GM08714 (cell line): Measurements from ENCODE around the gene PAN3.

Experiments used
- H3K4me3 ChIP-seq: fragments of 200-500 bp; sonication (Bioruptor generic); 2 replicates; pipeline ENCODE4 v1.5.1; 2014; ENCODE audit warnings: mild to moderate bottlenecking, low read length, inconsistent platforms
- ZNF274 ChIP-seq: IDR thresholded peaks from 2 replicates; pipeline ENCODE4 v1.6.1; 2012; ENCODE audit warnings: mild to moderate bottlenecking, low read depth, low read length

Gene PAN3

DNA sequence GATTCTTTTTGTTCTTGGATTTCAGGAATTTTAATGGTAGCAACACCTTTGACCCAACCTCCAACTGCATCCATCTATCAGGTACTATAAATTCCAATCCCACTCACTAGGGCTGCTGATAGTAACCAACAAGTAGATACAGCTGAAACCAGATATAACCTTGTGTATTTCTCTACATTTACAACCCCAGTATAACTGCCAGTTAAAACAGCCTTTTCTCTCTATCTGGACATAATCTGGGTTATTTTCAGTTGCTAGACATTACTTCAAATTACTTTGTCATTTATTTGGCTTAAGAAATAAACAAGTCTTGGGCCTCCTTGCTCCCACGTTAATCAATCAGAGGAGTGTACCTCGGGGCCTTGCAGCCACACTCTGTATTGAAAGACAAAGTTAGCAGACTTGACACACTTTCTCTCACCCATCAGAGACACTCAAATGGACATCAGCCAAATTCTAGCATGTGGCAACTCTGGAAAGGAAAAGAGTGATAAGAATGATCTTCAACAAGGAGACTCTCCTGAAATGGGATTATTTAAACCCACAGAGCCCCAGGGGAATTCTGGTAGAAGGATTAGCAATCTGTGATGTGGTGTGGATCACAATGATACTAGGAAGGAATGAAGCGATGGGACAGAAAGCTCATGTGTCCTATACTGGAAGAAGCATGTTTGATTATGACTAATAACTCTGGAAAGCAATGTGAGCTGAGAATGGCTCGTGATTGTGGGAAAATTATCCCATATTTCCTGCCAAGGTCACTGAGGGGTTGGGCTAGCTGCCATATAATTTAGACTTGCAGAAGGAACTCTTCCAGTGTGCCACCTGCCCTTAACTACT, 199.0 kb downstream of the PAN3 start:
- no peak overlapping the region for H3K4me3 ChIP-seq
- no peak for TF ChIP-seq ZNF274

DNA sequence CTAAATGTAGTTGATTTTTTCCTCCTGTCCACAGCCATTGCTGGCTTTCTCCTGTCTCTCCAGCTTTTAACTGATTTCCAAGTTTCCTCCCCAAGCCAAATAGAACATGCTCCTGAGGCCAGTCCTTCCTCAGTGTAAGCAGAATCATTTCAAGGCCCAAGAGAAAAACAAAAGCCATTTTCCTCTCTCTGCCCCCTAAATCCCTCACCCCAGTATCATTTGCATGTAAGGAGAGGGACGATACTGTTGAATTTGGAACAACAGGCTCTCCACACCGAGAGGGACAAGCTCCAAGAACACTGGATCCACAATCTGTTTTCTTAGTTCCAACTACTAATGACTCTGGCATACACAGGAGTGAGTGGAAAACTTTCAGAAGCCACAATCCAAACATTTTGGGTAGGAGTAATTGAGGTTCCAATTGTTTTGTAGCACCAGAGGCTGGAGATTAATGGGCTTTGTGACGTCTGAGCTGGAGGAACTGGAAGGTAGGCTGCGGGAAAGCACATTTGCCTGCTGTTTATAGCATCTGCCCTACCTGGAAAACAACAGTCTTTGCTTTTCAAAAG, 199.7 kb downstream of the PAN3 start:
- no peak overlapping the region for H3K4me3 ChIP-seq
- no peak for TF ChIP-seq ZNF274

DNA sequence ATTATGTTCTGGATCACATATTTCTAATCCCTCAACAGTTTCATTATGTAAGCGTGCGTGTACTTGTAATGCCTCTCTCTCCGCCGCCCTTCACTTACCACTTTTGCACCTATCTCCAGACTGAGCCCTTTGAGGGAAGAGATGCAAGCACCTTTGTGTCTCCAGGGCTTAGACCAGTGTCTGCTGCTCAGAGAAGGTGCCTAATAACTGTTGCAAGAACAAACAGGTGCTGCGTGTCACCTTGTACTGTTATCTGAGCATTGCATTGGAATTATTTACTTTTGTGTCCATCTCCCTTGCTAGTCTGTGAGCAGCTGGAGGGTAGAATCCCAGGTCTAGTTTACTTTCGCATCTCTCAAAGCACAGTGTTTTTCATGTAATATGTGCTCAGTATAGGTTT, 200.4 kb downstream of the PAN3 start:
- no peak for TF ChIP-seq ZNF274
- no peak overlapping the region for H3K4me3 ChIP-seq

DNA sequence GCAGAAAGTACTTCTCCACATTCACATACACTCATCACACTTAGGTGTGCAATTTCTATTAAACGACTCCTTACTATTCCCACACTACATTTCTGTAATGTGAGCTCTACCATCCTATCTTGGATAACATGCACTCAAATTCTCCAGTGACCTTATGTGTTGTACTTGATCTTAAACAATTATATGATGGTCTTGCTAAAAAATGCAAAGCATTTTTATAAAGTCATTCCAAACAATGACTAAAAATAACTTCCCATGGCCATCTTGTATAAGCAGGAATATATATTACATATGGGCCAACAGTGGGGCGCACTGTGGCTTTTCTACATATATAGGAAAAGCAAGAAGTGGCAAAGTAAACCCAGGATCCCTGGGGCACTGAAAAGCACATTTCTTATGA, 201.1 kb downstream of the PAN3 start:
- no peak overlapping the region for H3K4me3 ChIP-seq
- TF ChIP-seq ZNF274 = no peak

DNA sequence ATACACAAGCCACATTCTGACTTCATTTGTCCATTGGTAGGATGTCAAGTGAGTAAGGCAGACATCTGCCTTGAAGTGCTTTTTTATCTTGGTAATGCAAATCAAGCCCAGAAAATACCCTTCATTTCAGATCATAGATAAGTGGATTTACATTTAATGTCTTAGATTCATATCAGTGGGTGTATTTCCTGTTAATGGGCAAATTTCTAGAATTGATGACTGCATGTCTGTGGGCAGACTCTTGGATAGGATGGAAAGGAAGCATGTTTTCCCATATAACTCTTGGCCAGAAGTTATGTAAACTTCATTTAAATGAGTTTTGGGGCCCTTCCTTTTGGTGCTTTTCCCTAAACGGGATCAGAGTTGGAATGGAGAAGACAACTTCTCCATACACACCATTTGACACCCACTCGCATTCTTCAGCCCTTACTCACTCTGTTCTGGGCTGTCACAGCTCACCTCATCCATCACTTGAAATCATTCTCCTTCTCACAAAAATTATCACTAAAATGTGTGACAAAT, 202.0 kb downstream of the PAN3 start:
- TF ChIP-seq ZNF274 = no peak
- no peak overlapping the region for H3K4me3 ChIP-seq

DNA sequence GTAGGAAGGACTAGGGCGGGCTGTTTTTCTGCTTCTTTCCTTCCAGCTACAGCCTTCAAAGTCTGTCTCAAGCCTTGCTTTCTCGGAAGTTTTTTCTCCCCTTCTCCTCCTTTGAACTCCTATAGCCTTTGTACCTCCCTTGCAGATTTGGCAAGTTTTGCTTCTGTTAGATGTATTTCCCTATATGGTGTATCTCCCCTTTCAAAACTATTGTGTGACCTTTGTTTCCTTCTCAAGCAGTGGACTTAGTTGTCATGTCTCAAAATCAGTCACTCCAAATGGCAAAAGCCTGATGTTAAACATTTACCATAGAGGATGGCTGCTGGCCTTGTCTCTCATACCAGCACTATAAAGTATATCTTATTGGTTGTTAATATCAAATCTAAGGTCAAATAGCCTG, 203.9 kb downstream of the PAN3 start:
- H3K4me3 ChIP-seq = no peak overlapping the region

DNA sequence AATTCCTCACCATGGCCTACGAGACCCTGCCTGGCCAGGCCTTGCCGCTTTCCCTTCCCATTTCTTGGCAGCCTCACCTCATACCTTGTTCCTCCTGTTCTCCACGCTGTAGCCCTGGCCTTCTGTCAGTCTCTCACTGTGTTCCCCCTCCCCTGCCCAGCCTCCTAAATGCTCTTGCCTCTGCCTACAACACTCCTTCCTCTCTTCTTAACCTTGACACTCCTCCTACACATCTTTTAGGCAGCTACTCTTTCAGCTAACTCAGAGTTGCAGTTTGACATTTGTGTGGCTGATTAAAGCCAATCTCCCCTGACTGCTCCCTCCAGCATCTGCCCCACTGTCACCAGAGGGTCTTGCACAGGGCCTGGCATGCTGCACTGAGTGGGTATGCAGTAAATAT, 205.8 kb downstream of the PAN3 start:
- H3K4me3 ChIP-seq = no peak overlapping the region
- TF ChIP-seq ZNF274 = no peak

More for the DNA sequence above, 203.9 kb downstream of the PAN3 start:
- TF ChIP-seq ZNF274 = no peak
